LNCaP clone FGC (cell line): ENCODE measurements around the gene TK2.

ENCODE experiments used
- DNase-seq: peaks from one replicate; pipeline ENCODE4 v3.0.0-alpha.2; 2011; ENCODE audit warnings: low read depth
- H3K4me3 ChIP-seq: 2 replicates; pipeline ENCODE4 v1.5.1; 2011; ENCODE audit warnings: mild to moderate bottlenecking, low read depth, low read length, control low read depth
- CTCF ChIP-seq: IDR thresholded peaks from 2 replicates; pipeline ENCODE4 v1.5.1; 2012; ENCODE audit warnings: mild to moderate bottlenecking; ENCODE audit not compliant: control insufficient read depth, insufficient read depth; ENCODE audit errors: extremely low read depth

Gene TK2

GRCh38 chr16:66580605-66581209 is 30.8 kb upstream of the TK2 start:
- H3K4me3 ChIP-seq, result no peak overlapping the region
- no peak for TF ChIP-seq CTCF
- DNase-seq, result peak; percentile 22

- DNase-seq, result no peak
- no peak within 1 kb of the TSS for H3K4me3 ChIP-seq
- no peak for TF ChIP-seq CTCF
Observed at GRCh38 chr16:66578651-66579531, 29.0 kb upstream of the TK2 start, which contains the start of gene CMTM2. Gene CMTM2 (plus strand): TSS chr16:66579463. CDS start chr16:66579608, 145 bp downstream.

- DNase-seq, result no peak
- TF ChIP-seq CTCF, result no peak
- no peak overlapping the region for H3K4me3 ChIP-seq
Observed at GRCh38 chr16:66576296-66576695, 26.4 kb upstream of the TK2 start.

- no peak for TF ChIP-seq CTCF
- no peak overlapping the region for H3K4me3 ChIP-seq
- no peak for DNase-seq
Observed at GRCh38 chr16:66575060-66575459, 25.1 kb upstream of the TK2 start.

GRCh38 chr16:66574531-66574930 is 24.6 kb upstream of the TK2 start:
- TF ChIP-seq CTCF, result no peak
- DNase-seq, result no peak
- no peak overlapping the region for H3K4me3 ChIP-seq

- DNase-seq, result no peak
- no peak for TF ChIP-seq CTCF
- no peak overlapping the region for H3K4me3 ChIP-seq
Observed at GRCh38 chr16:66574081-66574480, 24.2 kb upstream of the TK2 start.
